Thyroid gland (tissue), 4 donors: ENCODE results near the gene MAL. TPM values are rescaled to one million over a fixed set of nuclear protein-coding genes. Genes with fewer than 3 reads are reported as not detected.

Experiments used
- DNase-seq, 2 donors: peaks; one replicate each; pipeline ENCODE4 v3.0.0-alpha.2; 2019
- H3K27ac ChIP-seq, 3 donors: fragments of 200-600 bp; sonication (generic); 1 replicate in 2 of 3; 2 replicates in 1 of 3; pipeline ENCODE4 v1.5.1; 2016 to 2019; ENCODE audit warnings: mild to moderate bottlenecking in 1 of 3, moderate library complexity in 1 of 3
- H3K27me3 ChIP-seq: fragments of 200-600 bp; sonication (generic); one replicate; pipeline ENCODE4 v1.5.1; 2019
- H3K36me3 ChIP-seq, 2 donors: fragments of 200-600 bp; sonication (generic); one replicate each; pipeline ENCODE4 v1.5.1; 2016 to 2019
- H3K4me1 ChIP-seq, 2 donors: fragments of 200-600 bp; sonication (generic); one replicate each; pipeline ENCODE4 v1.5.1; 2017 to 2019
- H3K4me3 ChIP-seq, 3 donors: fragments of 200-600 bp; sonication (generic); replicated peaks in 1 of 3; 1 replicate in 2 of 3; 2 replicates in 1 of 3; pipeline ENCODE4 v1.5.1; 2016; ENCODE audit warnings: mild to moderate bottlenecking in 1 of 3
- H3K9me3 ChIP-seq: fragments of 200-600 bp; sonication (generic); one replicate; pipeline ENCODE4 v1.5.1; 2017
- CTCF ChIP-seq, 6 experiments: fragments of 200-600 bp in 3 of 6; fragments of 450-650 bp in 3 of 6; sonication (generic) in 3 of 6; IDR thresholded peaks; one replicate each; pipeline ENCODE4 v1.5.1; 2016 to 2019; ENCODE audit warnings: antibody characterized with exemption in 6 of 6, mild to moderate bottlenecking in 2 of 6, inconsistent platforms in 1 of 6, moderate library complexity in 1 of 6
- POLR2A ChIP-seq, 2 donors: fragments of 450-650 bp; IDR thresholded peaks; one replicate each; pipeline ENCODE4 v1.6.1; 2017; ENCODE audit warnings: antibody characterized with exemption in 2 of 2, mild to moderate bottlenecking in 2 of 2, moderate library complexity in 1 of 2
- WGBS, 2 donors: methylation state at CpG; one replicate each; pipeline ENCODE4 v1.1.5; 2017; 5-methylcytosine and 5-hydroxymethylcytosine counted together
- intact Hi-C: fragments of 100-400 bp; cut with DNase I; formaldehyde crosslinking; loops from one replicate; pipeline ENCODE4 v1.15.1; 2023
- small RNA-seq: library from RNA; depleted of rRNA; stranded (forward); fragments of <200 nt; gene quantifications from one replicate; pipeline ENCODE3, GENCODE V24; 2016
- total RNA-seq, 4 donors: library from RNA; depleted of rRNA; stranded (reverse); fragments of >200 nt; gene quantifications; one replicate each; pipeline ENCODE4 v1.2.3, GENCODE V29; 2016

The MAL gene
- total RNA-seq, 4 donors from 2014 or later, result 5.6 to 19.3 (median 13.3) TPM

- TF ChIP-seq POLR2A (IDR thresholded peaks at IDR 0.05) (no peak), CTCF (IDR thresholded peaks at IDR 0.05) (no peak)
- Histone ChIP-seq H3K4me1 (no peaks in the 10 kb centered on the region), H3K36me3 (peaks cover 28 to 45% of the 10 kb centered on the region in 2 donors), H3K27me3 (no peaks in the 10 kb centered on the region), H3K9me3 (no peaks in the 10 kb centered on the region), H3K27ac (no peak overlapping the region), H3K4me3 (no peak overlapping the region)
- 98% methylated on average over 2 of the region's 2 CpGs for WGBS, 2 donors
- intact Hi-C loops, result no loop called here
- DNase-seq, result no peak
Observed at GRCh38 chr2:95099910-95100309, 74.4 kb downstream of the MAL start.

Small RNAs within 50 kb of the gene (small RNA-seq; reads per million reads assigned to genes)
- gene RN7SL575P, result 0.66 reads per million

Other genes with a start within 250 kb of the MAL start
- under 1 TPM in 3 of 4 donors, not detected in 1; 0.22 to 0.88 (median 0.27) TPM for gene TEKT4, start 154.3 kb upstream of the MAL start, total RNA-seq
- 10 to 100 TPM; 50.8 to 58.7 (median 54.9) TPM for gene MRPS5, start 96.1 kb downstream of the MAL start, total RNA-seq
- 10 to 100 TPM; 23.5 to 28.5 (median 25.6) TPM for gene ZNF514, start 134.1 kb downstream of the MAL start, total RNA-seq
- gene ZNF2, start 140.1 kb downstream of the MAL start, total RNA-seq, result 1 to 10 TPM; 5.0 to 7.5 (median 5.7) TPM
- gene ZNF892, start 181.8 kb downstream of the MAL start, total RNA-seq, result 10 to 100 TPM in 2 of 4 donors, 1 to 10 TPM in 2; 6.7 to 10.5 (median 9.9) TPM
- gene PROM2, start 248.7 kb downstream of the MAL start, total RNA-seq, result 10 to 100 TPM; 16.7 to 24.3 (median 22.0) TPM